Measurements from ENCODE around the gene FAM9A.

The FAM9A gene

GRCh38 chrX:8834392-8834791, 33.2 kb upstream of the FAM9A start:
- no peaks in the 10 kb centered on the region for H3K36me3 ChIP-seq (ENCODE audit: control insufficient read depth in 1 of 2, insufficient read depth in 2 of 2, low read length in 2 of 2)
- no peak overlapping the region for H3K4me3 ChIP-seq (ENCODE audit: low read depth in 1 of 2, low read length in 2 of 2)
- H3K27ac ChIP-seq (ENCODE audit: low read length), result no peak overlapping the region
- H3K9me3 ChIP-seq (ENCODE audit: control insufficient read depth in 1 of 2, low read length in 2 of 2), result no peaks in the 10 kb centered on the region
- no peaks in the 10 kb centered on the region for H3K27me3 ChIP-seq (ENCODE audit: low read depth, low read length)
- H3K4me1 ChIP-seq (ENCODE audit: control insufficient read depth in 1 of 2, insufficient read depth in 2 of 2, low read length in 2 of 2), result no peaks in the 10 kb centered on the region

- no peak overlapping the region for H3K4me3 ChIP-seq (ENCODE audit: low read depth in 1 of 2, low read length in 2 of 2)
- no peak overlapping the region for H3K27ac ChIP-seq (ENCODE audit: low read length)
- no peaks in the 10 kb centered on the region for H3K4me1 ChIP-seq (ENCODE audit: control insufficient read depth in 1 of 2, insufficient read depth in 2 of 2, low read length in 2 of 2)
- H3K27me3 ChIP-seq (ENCODE audit: low read depth, low read length), result no peaks in the 10 kb centered on the region
- H3K9me3 ChIP-seq (ENCODE audit: control insufficient read depth in 1 of 2, low read length in 2 of 2), result no peaks in the 10 kb centered on the region
- no peaks in the 10 kb centered on the region for H3K36me3 ChIP-seq (ENCODE audit: control insufficient read depth in 1 of 2, insufficient read depth in 2 of 2, low read length in 2 of 2)
Observed at GRCh38 chrX:8832582-8833378, 31.6 kb upstream of the FAM9A start.

GRCh38 chrX:8823698-8824097, 22.5 kb upstream of the FAM9A start:
- no peaks in the 10 kb centered on the region for H3K9me3 ChIP-seq (ENCODE audit: control insufficient read depth in 1 of 2, low read length in 2 of 2)
- no peaks in the 10 kb centered on the region for H3K27me3 ChIP-seq (ENCODE audit: low read depth, low read length)
- H3K4me1 ChIP-seq (ENCODE audit: control insufficient read depth in 1 of 2, insufficient read depth in 2 of 2, low read length in 2 of 2), result no peaks in the 10 kb centered on the region
- no peaks in the 10 kb centered on the region for H3K36me3 ChIP-seq (ENCODE audit: control insufficient read depth in 1 of 2, insufficient read depth in 2 of 2, low read length in 2 of 2)
- no peak overlapping the region for H3K27ac ChIP-seq (ENCODE audit: low read length)
- no peak overlapping the region for H3K4me3 ChIP-seq (ENCODE audit: low read depth in 1 of 2, low read length in 2 of 2)

GRCh38 chrX:8822002-8822401, 20.8 kb upstream of the FAM9A start:
- H3K36me3 ChIP-seq (ENCODE audit: control insufficient read depth in 1 of 2, insufficient read depth in 2 of 2, low read length in 2 of 2), result no peaks in the 10 kb centered on the region
- no peaks in the 10 kb centered on the region for H3K4me1 ChIP-seq (ENCODE audit: control insufficient read depth in 1 of 2, insufficient read depth in 2 of 2, low read length in 2 of 2)
- no peak overlapping the region for H3K27ac ChIP-seq (ENCODE audit: low read length)
- no peaks in the 10 kb centered on the region for H3K27me3 ChIP-seq (ENCODE audit: low read depth, low read length)
- no peaks in the 10 kb centered on the region for H3K9me3 ChIP-seq (ENCODE audit: control insufficient read depth in 1 of 2, low read length in 2 of 2)
- no peak overlapping the region for H3K4me3 ChIP-seq (ENCODE audit: low read depth in 1 of 2, low read length in 2 of 2)

GRCh38 chrX:8820910-8821527, 19.8 kb upstream of the FAM9A start:
- Histone ChIP-seq H3K4me1 (ENCODE audit: control insufficient read depth in 1 of 2, insufficient read depth in 2 of 2, low read length in 2 of 2) (no peaks in the 10 kb centered on the region), H3K27me3 (ENCODE audit: low read depth, low read length) (no peaks in the 10 kb centered on the region), H3K27ac (ENCODE audit: low read length) (no peak overlapping the region), H3K36me3 (ENCODE audit: control insufficient read depth in 1 of 2, insufficient read depth in 2 of 2, low read length in 2 of 2) (no peaks in the 10 kb centered on the region), H3K4me3 (ENCODE audit: low read depth in 1 of 2, low read length in 2 of 2) (no peak overlapping the region), H3K9me3 (ENCODE audit: control insufficient read depth in 1 of 2, low read length in 2 of 2) (no peaks in the 10 kb centered on the region)

- Histone ChIP-seq H3K4me3 (ENCODE audit: low read depth in 1 of 2, low read length in 2 of 2) (no peak overlapping the region), H3K27ac (ENCODE audit: low read length) (no peak overlapping the region), H3K9me3 (ENCODE audit: control insufficient read depth in 1 of 2, low read length in 2 of 2) (no peaks in the 10 kb centered on the region), H3K4me1 (ENCODE audit: control insufficient read depth in 1 of 2, insufficient read depth in 2 of 2, low read length in 2 of 2) (no peaks in the 10 kb centered on the region), H3K27me3 (ENCODE audit: low read depth, low read length) (no peaks in the 10 kb centered on the region), H3K36me3 (ENCODE audit: control insufficient read depth in 1 of 2, insufficient read depth in 2 of 2, low read length in 2 of 2) (no peaks in the 10 kb centered on the region)
Observed at GRCh38 chrX:8815460-8816065, 14.4 kb upstream of the FAM9A start.

GRCh38 chrX:8813036-8813435, 11.9 kb upstream of the FAM9A start:
- Histone ChIP-seq H3K27me3 (ENCODE audit: low read depth, low read length) (no peaks in the 10 kb centered on the region), H3K36me3 (ENCODE audit: control insufficient read depth in 1 of 2, insufficient read depth in 2 of 2, low read length in 2 of 2) (no peaks in the 10 kb centered on the region), H3K4me3 (ENCODE audit: low read depth in 1 of 2, low read length in 2 of 2) (no peak overlapping the region), H3K27ac (ENCODE audit: low read length) (no peak overlapping the region), H3K9me3 (ENCODE audit: control insufficient read depth in 1 of 2, low read length in 2 of 2) (no peaks in the 10 kb centered on the region), H3K4me1 (ENCODE audit: control insufficient read depth in 1 of 2, insufficient read depth in 2 of 2, low read length in 2 of 2) (no peaks in the 10 kb centered on the region)

- H3K27me3 ChIP-seq (ENCODE audit: low read depth, low read length), result no peaks in the 10 kb centered on the region
- no peak overlapping the region for H3K27ac ChIP-seq (ENCODE audit: low read length)
- no peaks in the 10 kb centered on the region for H3K36me3 ChIP-seq (ENCODE audit: control insufficient read depth in 1 of 2, insufficient read depth in 2 of 2, low read length in 2 of 2)
- H3K4me3 ChIP-seq (ENCODE audit: low read depth in 1 of 2, low read length in 2 of 2), result no peak overlapping the region
- H3K9me3 ChIP-seq (ENCODE audit: control insufficient read depth in 1 of 2, low read length in 2 of 2), result no peaks in the 10 kb centered on the region
- no peaks in the 10 kb centered on the region for H3K4me1 ChIP-seq (ENCODE audit: control insufficient read depth in 1 of 2, insufficient read depth in 2 of 2, low read length in 2 of 2)
Observed at GRCh38 chrX:8811611-8812010, 10.4 kb upstream of the FAM9A start.

- Histone ChIP-seq H3K27me3 (ENCODE audit: low read depth, low read length) (no peaks in the 10 kb centered on the region), H3K4me1 (ENCODE audit: control insufficient read depth in 1 of 2, insufficient read depth in 2 of 2, low read length in 2 of 2) (no peaks in the 10 kb centered on the region), H3K27ac (ENCODE audit: low read length) (no peak overlapping the region), H3K9me3 (ENCODE audit: control insufficient read depth in 1 of 2, low read length in 2 of 2) (no peaks in the 10 kb centered on the region), H3K36me3 (ENCODE audit: control insufficient read depth in 1 of 2, insufficient read depth in 2 of 2, low read length in 2 of 2) (no peaks in the 10 kb centered on the region), H3K4me3 (ENCODE audit: low read depth in 1 of 2, low read length in 2 of 2) (no peak overlapping the region)
Observed at GRCh38 chrX:8808661-8809060, 7.5 kb upstream of the FAM9A start.

- Histone ChIP-seq H3K4me3 (ENCODE audit: low read depth in 1 of 2, low read length in 2 of 2) (no peak overlapping the region), H3K36me3 (ENCODE audit: control insufficient read depth in 1 of 2, insufficient read depth in 2 of 2, low read length in 2 of 2) (no peaks in the 10 kb centered on the region), H3K27ac (ENCODE audit: low read length) (no peak overlapping the region), H3K9me3 (ENCODE audit: control insufficient read depth in 1 of 2, low read length in 2 of 2) (no peaks in the 10 kb centered on the region), H3K4me1 (ENCODE audit: control insufficient read depth in 1 of 2, insufficient read depth in 2 of 2, low read length in 2 of 2) (no peaks in the 10 kb centered on the region), H3K27me3 (ENCODE audit: low read depth, low read length) (no peaks in the 10 kb centered on the region)
Observed at GRCh38 chrX:8805974-8806373, 4.8 kb upstream of the FAM9A start.

- H3K27me3 ChIP-seq (ENCODE audit: low read depth, low read length), result no peaks in the 10 kb centered on the region
- H3K27ac ChIP-seq (ENCODE audit: low read length), result no peak overlapping the region
- H3K36me3 ChIP-seq (ENCODE audit: control insufficient read depth in 1 of 2, insufficient read depth in 2 of 2, low read length in 2 of 2), result no peaks in the 10 kb centered on the region
- no peak overlapping the region for H3K4me3 ChIP-seq (ENCODE audit: low read depth in 1 of 2, low read length in 2 of 2)
- H3K4me1 ChIP-seq (ENCODE audit: control insufficient read depth in 1 of 2, insufficient read depth in 2 of 2, low read length in 2 of 2), result no peaks in the 10 kb centered on the region
- H3K9me3 ChIP-seq (ENCODE audit: control insufficient read depth in 1 of 2, low read length in 2 of 2), result no peaks in the 10 kb centered on the region
Observed at GRCh38 chrX:8805046-8805445, 3.9 kb upstream of the FAM9A start.
